ENCODE results near the gene RPL29. TPM values are rescaled to one million over a fixed set of nuclear protein-coding genes. Genes with fewer than 3 reads are reported as not detected.
A peak's percentile ranks its signal among the peaks of the same experiment; 100 is the strongest.
"Not testable (repeated sequence)": the region's sequence is repeated elsewhere in the genome, so short reads cannot be mapped to it uniquely, and the experiment has no call there.

The RPL29 gene
- total and polyA plus RNA-seq, 2 of the 13 experiments (the other 11 are each of a cell fraction or from before 2014, with no cell fraction given), result 1,348 to 2,263 TPM

DNA sequence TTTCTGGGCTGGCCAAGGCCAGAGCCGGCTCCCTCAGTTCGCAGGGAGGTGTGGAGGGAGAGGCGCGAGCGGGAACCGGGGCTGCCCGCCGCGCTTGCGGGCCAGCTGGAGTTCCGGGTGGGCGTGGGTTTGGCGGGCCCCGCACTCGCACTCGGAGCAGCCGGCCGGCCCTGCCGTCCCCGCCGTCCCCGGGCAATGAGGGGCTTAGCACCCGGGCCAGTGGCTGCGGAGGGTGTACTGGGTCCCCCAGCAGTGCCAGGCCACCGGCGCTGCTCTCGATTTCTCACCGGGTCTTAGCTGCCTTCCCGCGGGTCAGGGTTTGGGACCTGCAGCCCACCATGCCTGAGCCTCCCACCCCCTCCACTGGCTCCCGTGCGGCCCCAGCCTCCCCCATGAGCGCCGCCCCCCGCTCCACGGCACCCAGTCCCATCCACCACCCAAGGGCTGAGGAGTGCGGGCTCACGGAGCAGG is 5.2 kb downstream of the RPL29 start:
- not testable (repeated sequence) for BruUV-seq (replicated peaks)
- WGBS (ENCODE audit: low lambda C conversion rate), result 98% methylated on average over 14 of the region's 38 CpGs
- H3K27ac ChIP-seq (ENCODE audit: extremely low read length, insufficient read depth, low read length), result peak overlapping the region; percentile 27

More for the DNA sequence above, 5.2 kb downstream of the RPL29 start:
- peaks cover 53% of the 10 kb centered on the region for H3K4me1 ChIP-seq (ENCODE audit: insufficient read depth, low read length)
- H4K20me1 ChIP-seq (ENCODE audit: insufficient read depth, low read length); H3K4me3 ChIP-seq (replicated peaks in 1 of 3; ENCODE audit: insufficient read depth in 1 of 3, low read depth in 2 of 3, low read length in 3 of 3); H2AFZ ChIP-seq (ENCODE audit: low read length); CTCF ChIA-PET (ENCODE audit: low intra/inter-chr PET ratio, low total read pairs); in situ Hi-C loops (cut with HindIII; ENCODE audit: extremely low pct_ligation_motif_present, low pct_unique_long_range_greater_than_20kb); FAIRE-seq; intact Hi-C loops (cut with micrococcal nuclease; ENCODE audit: unreplicated experiment); DNase-seq (ENCODE audit: low spot score); H3K9me3 ChIP-seq (ENCODE audit: low read length); H3K9ac ChIP-seq (ENCODE audit: insufficient read depth, low read depth, low read length); ATAC-seq; H3K4me2 ChIP-seq (ENCODE audit: low read depth, low read length); H3K27me3 ChIP-seq (ENCODE audit: control insufficient read depth in 1 of 2, insufficient read depth in 2 of 2, low read length in 2 of 2): not testable (repeated sequence)
- TF ChIP-seq, protein P1, sequence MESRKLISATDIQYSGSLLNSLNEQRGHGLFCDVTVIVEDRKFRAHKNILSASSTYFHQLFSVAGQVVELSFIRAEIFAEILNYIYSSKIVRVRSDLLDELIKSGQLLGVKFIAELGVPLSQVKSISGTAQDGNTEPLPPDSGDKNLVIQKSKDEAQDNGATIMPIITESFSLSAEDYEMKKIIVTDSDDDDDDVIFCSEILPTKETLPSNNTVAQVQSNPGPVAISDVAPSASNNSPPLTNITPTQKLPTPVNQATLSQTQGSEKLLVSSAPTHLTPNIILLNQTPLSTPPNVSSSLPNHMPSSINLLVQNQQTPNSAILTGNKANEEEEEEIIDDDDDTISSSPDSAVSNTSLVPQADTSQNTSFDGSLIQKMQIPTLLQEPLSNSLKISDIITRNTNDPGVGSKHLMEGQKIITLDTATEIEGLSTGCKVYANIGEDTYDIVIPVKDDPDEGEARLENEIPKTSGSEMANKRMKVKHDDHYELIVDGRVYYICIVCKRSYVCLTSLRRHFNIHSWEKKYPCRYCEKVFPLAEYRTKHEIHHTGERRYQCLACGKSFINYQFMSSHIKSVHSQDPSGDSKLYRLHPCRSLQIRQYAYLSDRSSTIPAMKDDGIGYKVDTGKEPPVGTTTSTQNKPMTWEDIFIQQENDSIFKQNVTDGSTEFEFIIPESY (CRISPR knock-in tag; IDR thresholded peaks at IDR 0.05), result 0 out of 2 replicates have a peak, but pooled peaks have one; percentile 14
- TF ChIP-seq AGO1 (IDR thresholded peaks at IDR 0.05; ENCODE audit: low read depth, low read length, poor library complexity, severe bottlenecking), result peak; percentile 27
- TF ChIP-seq RBFOX2 (IDR thresholded peaks at IDR 0.05; ENCODE audit: low read depth, low read length), result peak; percentile 49; the same call in 1 of the 2 replicates
- TF ChIP-seq AGO2 (optimal IDR thresholded peaks at IDR 0.05; ENCODE audit: low read depth, low read length), result peak; percentile 62
- peaks cover 22% of the 10 kb centered on the region for H3K79me2 ChIP-seq (ENCODE audit: insufficient read depth, low read length)
- H3K36me3 ChIP-seq (replicated peaks in 1 of 2; ENCODE audit: control insufficient read depth in 1 of 2, insufficient read depth in 2 of 2, low read length in 2 of 2), result peaks cover 9 to 18% of the 10 kb centered on the region in 2 experiments
- POLR2A ChIA-PET, result interaction anchor here (2.0 to 7.1 kb wide), 5 partner anchors 7 to 164 kb away, joined by 4 to 187 read pairs (median 28); partner anchors contain the start of genes ABHD14A, ABHD14B, ACY1 and PARP3

Measured in HepG2 (cell line).